WTC11 (cell line): ENCODE results near the gene TNIK. TPM values are rescaled to one million over a fixed set of nuclear protein-coding genes. Genes with fewer than 3 reads are reported as not detected.

Experiments
- ATAC-seq: fragments of 200-7000 bp; cut with Tn5 transposase; 2 replicates; pipeline ENCODE4 v1.10.0; 2021; ENCODE audit warnings: mild to moderate bottlenecking, moderate library complexity
- CTCF ChIA-PET: fragments of 300-600 bp; sonication (Branson Sonifier 250); formaldehyde crosslinking; loops from one replicate; lab custom pipeline; 2021; ENCODE audit warnings: antibody characterized with exemption; lab: Charles Lee
- POLR2A ChIA-PET: fragments of 350-600 bp; sonication (Branson Sonifier 250); formaldehyde crosslinking; loops from one replicate; lab custom pipeline; 2021; ENCODE audit warnings: antibody characterized with exemption; lab: Charles Lee
- DNase-seq: peaks from one replicate; pipeline ENCODE4 v3.0.0; 2021; ENCODE audit warnings: low spot score
- H3K27ac Mint-ChIP-seq: 2 replicates; pipeline ENCODE4 v1.8.0; 2021; ENCODE audit warnings: mixed read lengths
- H3K27me3 Mint-ChIP-seq: 2 replicates; pipeline ENCODE4 v1.8.0; 2021; ENCODE audit warnings: low read depth, mild to moderate bottlenecking, moderate library complexity, mixed read lengths
- H3K36me3 Mint-ChIP-seq: 2 replicates; pipeline ENCODE4 v1.8.0; 2021; ENCODE audit warnings: mixed read lengths
- H3K4me1 Mint-ChIP-seq: 2 replicates; pipeline ENCODE4 v1.8.0; 2022; ENCODE audit warnings: mixed read lengths
- H3K4me3 Mint-ChIP-seq: 2 replicates; pipeline ENCODE4 v1.8.0; 2021; ENCODE audit warnings: mild to moderate bottlenecking, moderate library complexity, mixed read lengths
- H3K9me3 Mint-ChIP-seq: 2 replicates; pipeline ENCODE4 v1.8.0; 2021; ENCODE audit warnings: mixed read lengths
- CREB1 ChIP-seq: sonication (generic); formaldehyde crosslinking; IDR thresholded peaks from 2 replicates; pipeline ENCODE4 v1.8.0; 2023; ENCODE audit warnings: mild to moderate bottlenecking, missing genetic modification reagents
- E2F4 ChIP-seq: sonication (generic); formaldehyde crosslinking; IDR thresholded peaks from 2 replicates; pipeline ENCODE4 v1.8.1; 2022; ENCODE audit warnings: low read depth, mild to moderate bottlenecking, moderate library complexity, missing genetic modification reagents, borderline replicate concordance
- ERG ChIP-seq: fragments of 250-450 bp; sonication (Bioruptor Pico); IDR thresholded peaks from 2 replicates; pipeline ENCODE4 v1.8.0; 2021; ENCODE audit warnings: mild to moderate bottlenecking
- FOXK1 ChIP-seq: sonication (generic); formaldehyde crosslinking; IDR thresholded peaks from 2 replicates; pipeline ENCODE4 v1.8.0; 2022; ENCODE audit warnings: mild to moderate bottlenecking, moderate library complexity, missing genetic modification reagents
- IRF2 ChIP-seq: sonication (generic); formaldehyde crosslinking; IDR thresholded peaks from 2 replicates; pipeline ENCODE4 v1.8.0; 2022; ENCODE audit warnings: low read depth, missing genetic modification reagents, borderline replicate concordance
- JAZF1 ChIP-seq: fragments of 250-450 bp; sonication (Bioruptor Pico); IDR thresholded peaks from 2 replicates; pipeline ENCODE4 v1.9.0; 2021; ENCODE audit warnings: moderate library complexity, mild to moderate bottlenecking, inconsistent platforms
- MLX ChIP-seq: sonication (generic); formaldehyde crosslinking; IDR thresholded peaks from 2 replicates; pipeline ENCODE4 v1.8.1; 2023; ENCODE audit warnings: mild to moderate bottlenecking, missing genetic modification reagents, moderate library complexity
- RELA ChIP-seq: sonication (generic); formaldehyde crosslinking; IDR thresholded peaks from 2 replicates; pipeline ENCODE4 v1.8.1; 2022; ENCODE audit warnings: missing genetic modification reagents, mild to moderate bottlenecking, borderline replicate concordance
- SOX15 ChIP-seq: fragments of 250-450 bp; sonication (Bioruptor Pico); IDR thresholded peaks from 2 replicates; pipeline ENCODE4 v1.9.0; 2021; ENCODE audit warnings: mild to moderate bottlenecking
- SP1 ChIP-seq: sonication (generic); formaldehyde crosslinking; conservative IDR thresholded peaks from 2 replicates; pipeline ENCODE4 v1.8.1; 2022; ENCODE audit warnings: missing genetic modification reagents
- TEAD1 ChIP-seq: sonication (generic); formaldehyde crosslinking; IDR thresholded peaks from 2 replicates; pipeline ENCODE4 v1.8.0; 2022; ENCODE audit warnings: mild to moderate bottlenecking, missing genetic modification reagents
- TEAD4 ChIP-seq: sonication (generic); formaldehyde crosslinking; IDR thresholded peaks from 2 replicates; pipeline ENCODE4 v1.8.0; 2022; ENCODE audit warnings: mild to moderate bottlenecking, missing genetic modification reagents
- ZNF396 ChIP-seq: fragments of 250-450 bp; sonication (Bioruptor Pico); IDR thresholded peaks from 2 replicates; pipeline ENCODE4 v1.8.0; 2021; ENCODE audit warnings: mild to moderate bottlenecking, moderate library complexity, borderline replicate concordance
- ZNF416 ChIP-seq: fragments of 250-450 bp; sonication (Bioruptor Pico); IDR thresholded peaks from 2 replicates; pipeline ENCODE4 v1.9.0; 2021; ENCODE audit warnings: mild to moderate bottlenecking, inconsistent platforms
- ZSCAN18 ChIP-seq: fragments of 250-450 bp; sonication (Bioruptor Pico); IDR thresholded peaks from 2 replicates; pipeline ENCODE4 v2.1.2; 2022; ENCODE audit warnings: mild to moderate bottlenecking, moderate library complexity
- total RNA-seq: library from RNA; stranded (reverse); gene quantifications from 3 replicates; pipeline ENCODE4 v1.2.3, GENCODE V29; 2021
- TF ChIP-seq, protein P1 (sequence below): sonication (generic); formaldehyde crosslinking; IDR thresholded peaks from 2 replicates; pipeline ENCODE4 v1.8.1; 2022; ENCODE audit warnings: low read depth, missing genetic modification reagents, borderline replicate concordance
- TF ChIP-seq, protein P2 (sequence below): sonication (generic); formaldehyde crosslinking; IDR thresholded peaks from 2 replicates; pipeline ENCODE4 v1.8.0; 2022; ENCODE audit warnings: mild to moderate bottlenecking, missing genetic modification reagents
- TF ChIP-seq, protein P3 (sequence below): sonication (generic); formaldehyde crosslinking; IDR thresholded peaks from 2 replicates; pipeline ENCODE4 v1.8.1; 2023; ENCODE audit warnings: mild to moderate bottlenecking, missing genetic modification reagents
- TF ChIP-seq, protein P4 (sequence below): fragments of 200-600 bp; IDR thresholded peaks from 2 replicates; pipeline ENCODE4 v1.8.0; 2022; ENCODE audit warnings: antibody characterized with exemption
- TF ChIP-seq, protein P5 (sequence below): sonication (generic); formaldehyde crosslinking; IDR thresholded peaks from 2 replicates; pipeline ENCODE4 v1.8.1; 2023; ENCODE audit warnings: mild to moderate bottlenecking, missing genetic modification reagents

The TNIK gene
- total RNA-seq, 1 experiment from 2014 or later = 50.3 TPM

- no peaks in the 10 kb centered on the region for H3K36me3 Mint-ChIP-seq
- no peak for DNase-seq
- no peak overlapping the region for H3K27ac Mint-ChIP-seq
- H3K4me3 Mint-ChIP-seq = no peak overlapping the region
- ChIA-PET POLR2A (no interaction called here), CTCF (no interaction called here)
- no peak for ATAC-seq
- H3K27me3 Mint-ChIP-seq = no peaks in the 10 kb centered on the region
- TF ChIP-seq, protein P1, sequence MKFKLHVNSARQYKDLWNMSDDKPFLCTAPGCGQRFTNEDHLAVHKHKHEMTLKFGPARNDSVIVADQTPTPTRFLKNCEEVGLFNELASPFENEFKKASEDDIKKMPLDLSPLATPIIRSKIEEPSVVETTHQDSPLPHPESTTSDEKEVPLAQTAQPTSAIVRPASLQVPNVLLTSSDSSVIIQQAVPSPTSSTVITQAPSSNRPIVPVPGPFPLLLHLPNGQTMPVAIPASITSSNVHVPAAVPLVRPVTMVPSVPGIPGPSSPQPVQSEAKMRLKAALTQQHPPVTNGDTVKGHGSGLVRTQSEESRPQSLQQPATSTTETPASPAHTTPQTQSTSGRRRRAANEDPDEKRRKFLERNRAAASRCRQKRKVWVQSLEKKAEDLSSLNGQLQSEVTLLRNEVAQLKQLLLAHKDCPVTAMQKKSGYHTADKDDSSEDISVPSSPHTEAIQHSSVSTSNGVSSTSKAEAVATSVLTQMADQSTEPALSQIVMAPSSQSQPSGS (CRISPR knock-in tag) = no peak
- TF ChIP-seq SOX15 (CRISPR knock-in tag) (no peak), CREB1 (CRISPR knock-in tag) (no peak), IRF2 (CRISPR knock-in tag) (no peak), ZNF396 (CRISPR knock-in tag) (no peak), TEAD4 (no peak), ZNF416 (CRISPR knock-in tag) (no peak), FOXK1 (CRISPR knock-in tag) (no peak), RELA (no peak), ERG (no peak), ZSCAN18 (CRISPR knock-in tag) (no peak), JAZF1 (CRISPR knock-in tag) (no peak), E2F4 (CRISPR knock-in tag) (no peak), TEAD1 (CRISPR knock-in tag) (no peak), SP1 (CRISPR knock-in tag) (no peak), MLX (CRISPR knock-in tag) (no peak)
- TF ChIP-seq, protein P2, sequence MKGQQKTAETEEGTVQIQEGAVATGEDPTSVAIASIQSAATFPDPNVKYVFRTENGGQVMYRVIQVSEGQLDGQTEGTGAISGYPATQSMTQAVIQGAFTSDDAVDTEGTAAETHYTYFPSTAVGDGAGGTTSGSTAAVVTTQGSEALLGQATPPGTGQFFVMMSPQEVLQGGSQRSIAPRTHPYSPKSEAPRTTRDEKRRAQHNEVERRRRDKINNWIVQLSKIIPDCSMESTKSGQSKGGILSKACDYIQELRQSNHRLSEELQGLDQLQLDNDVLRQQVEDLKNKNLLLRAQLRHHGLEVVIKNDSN (CRISPR knock-in tag) = no peak
- TF ChIP-seq, protein P3, sequence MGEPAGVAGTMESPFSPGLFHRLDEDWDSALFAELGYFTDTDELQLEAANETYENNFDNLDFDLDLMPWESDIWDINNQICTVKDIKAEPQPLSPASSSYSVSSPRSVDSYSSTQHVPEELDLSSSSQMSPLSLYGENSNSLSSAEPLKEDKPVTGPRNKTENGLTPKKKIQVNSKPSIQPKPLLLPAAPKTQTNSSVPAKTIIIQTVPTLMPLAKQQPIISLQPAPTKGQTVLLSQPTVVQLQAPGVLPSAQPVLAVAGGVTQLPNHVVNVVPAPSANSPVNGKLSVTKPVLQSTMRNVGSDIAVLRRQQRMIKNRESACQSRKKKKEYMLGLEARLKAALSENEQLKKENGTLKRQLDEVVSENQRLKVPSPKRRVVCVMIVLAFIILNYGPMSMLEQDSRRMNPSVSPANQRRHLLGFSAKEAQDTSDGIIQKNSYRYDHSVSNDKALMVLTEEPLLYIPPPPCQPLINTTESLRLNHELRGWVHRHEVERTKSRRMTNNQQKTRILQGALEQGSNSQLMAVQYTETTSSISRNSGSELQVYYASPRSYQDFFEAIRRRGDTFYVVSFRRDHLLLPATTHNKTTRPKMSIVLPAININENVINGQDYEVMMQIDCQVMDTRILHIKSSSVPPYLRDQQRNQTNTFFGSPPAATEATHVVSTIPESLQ (CRISPR knock-in tag) = no peak
- TF ChIP-seq, protein P4, sequence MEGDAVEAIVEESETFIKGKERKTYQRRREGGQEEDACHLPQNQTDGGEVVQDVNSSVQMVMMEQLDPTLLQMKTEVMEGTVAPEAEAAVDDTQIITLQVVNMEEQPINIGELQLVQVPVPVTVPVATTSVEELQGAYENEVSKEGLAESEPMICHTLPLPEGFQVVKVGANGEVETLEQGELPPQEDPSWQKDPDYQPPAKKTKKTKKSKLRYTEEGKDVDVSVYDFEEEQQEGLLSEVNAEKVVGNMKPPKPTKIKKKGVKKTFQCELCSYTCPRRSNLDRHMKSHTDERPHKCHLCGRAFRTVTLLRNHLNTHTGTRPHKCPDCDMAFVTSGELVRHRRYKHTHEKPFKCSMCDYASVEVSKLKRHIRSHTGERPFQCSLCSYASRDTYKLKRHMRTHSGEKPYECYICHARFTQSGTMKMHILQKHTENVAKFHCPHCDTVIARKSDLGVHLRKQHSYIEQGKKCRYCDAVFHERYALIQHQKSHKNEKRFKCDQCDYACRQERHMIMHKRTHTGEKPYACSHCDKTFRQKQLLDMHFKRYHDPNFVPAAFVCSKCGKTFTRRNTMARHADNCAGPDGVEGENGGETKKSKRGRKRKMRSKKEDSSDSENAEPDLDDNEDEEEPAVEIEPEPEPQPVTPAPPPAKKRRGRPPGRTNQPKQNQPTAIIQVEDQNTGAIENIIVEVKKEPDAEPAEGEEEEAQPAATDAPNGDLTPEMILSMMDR = no peak
- TF ChIP-seq, protein P5, sequence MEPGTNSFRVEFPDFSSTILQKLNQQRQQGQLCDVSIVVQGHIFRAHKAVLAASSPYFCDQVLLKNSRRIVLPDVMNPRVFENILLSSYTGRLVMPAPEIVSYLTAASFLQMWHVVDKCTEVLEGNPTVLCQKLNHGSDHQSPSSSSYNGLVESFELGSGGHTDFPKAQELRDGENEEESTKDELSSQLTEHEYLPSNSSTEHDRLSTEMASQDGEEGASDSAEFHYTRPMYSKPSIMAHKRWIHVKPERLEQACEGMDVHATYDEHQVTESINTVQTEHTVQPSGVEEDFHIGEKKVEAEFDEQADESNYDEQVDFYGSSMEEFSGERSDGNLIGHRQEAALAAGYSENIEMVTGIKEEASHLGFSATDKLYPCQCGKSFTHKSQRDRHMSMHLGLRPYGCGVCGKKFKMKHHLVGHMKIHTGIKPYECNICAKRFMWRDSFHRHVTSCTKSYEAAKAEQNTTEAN (CRISPR knock-in tag) = no peak
- H3K9me3 Mint-ChIP-seq = no peaks in the 10 kb centered on the region
- peaks cover 28% of the 10 kb centered on the region for H3K4me1 Mint-ChIP-seq
Measured at GRCh38 chr3:171366043-171366442, 94.2 kb downstream of the TNIK start.
